Immature natural killer cell (primary cell): ENCODE results near the gene PYGL. TPM values are rescaled to one million over a fixed set of nuclear protein-coding genes. Genes with fewer than 3 reads are reported as not detected.
A peak's percentile ranks its signal among the peaks of the same experiment; 100 is the strongest.
"Not testable (repeated sequence)": the region's sequence is repeated elsewhere in the genome, so short reads cannot be mapped to it uniquely, and the experiment has no call there.

ENCODE experiments used
- DNase-seq, 3 donors: peaks; one replicate each; pipeline ENCODE4 v3.0.0; 2022; ENCODE audit warnings: mixed read lengths in 1 of 3
- H3K27ac Mint-ChIP-seq, 6 donors: one replicate each; pipeline ENCODE4 v1.8.0; 2020; ENCODE audit warnings: mixed read lengths in 6 of 6, mild to moderate bottlenecking in 5 of 6, inconsistent platforms in 4 of 6, moderate library complexity in 3 of 6
- H3K27me3 Mint-ChIP-seq, 3 donors: one replicate each; pipeline ENCODE4 v1.8.0; 2020 to 2021; ENCODE audit warnings: low read depth in 3 of 3, mild to moderate bottlenecking in 3 of 3, mixed read lengths in 3 of 3, moderate library complexity in 3 of 3, inconsistent platforms in 1 of 3
- H3K36me3 Mint-ChIP-seq, 3 donors: one replicate each; pipeline ENCODE4 v1.8.0; 2020; ENCODE audit warnings: mixed read lengths in 3 of 3, inconsistent platforms in 2 of 3, mild to moderate bottlenecking in 2 of 3
- H3K4me1 Mint-ChIP-seq, 2 donors: one replicate each; pipeline ENCODE4 v1.8.0; 2020; ENCODE audit warnings: inconsistent platforms in 2 of 2, mild to moderate bottlenecking in 2 of 2, mixed read lengths in 2 of 2, moderate library complexity in 1 of 2
- H3K4me3 Mint-ChIP-seq, 5 donors: one replicate each; pipeline ENCODE4 v1.8.0; 2020; ENCODE audit warnings: mild to moderate bottlenecking in 5 of 5, mixed read lengths in 5 of 5, inconsistent platforms in 3 of 5, moderate library complexity in 3 of 5
- H3K9me3 Mint-ChIP-seq, 6 donors: one replicate each; pipeline ENCODE4 v1.8.0; 2020; ENCODE audit warnings: mild to moderate bottlenecking in 6 of 6, mixed read lengths in 6 of 6, inconsistent platforms in 4 of 6, moderate library complexity in 3 of 6
- polyA plus RNA-seq, 3 donors: library from polyadenylated mRNA; unstranded; fragments of 300-500 nt; fragmentation: Illumina TruSeq; gene quantifications; one replicate each; pipeline ENCODE4 v1.2.3, GENCODE V29; 2021

The PYGL gene
- polyA plus RNA-seq, 3 donors from 2014 or later, result 0.50 to 2.1 TPM; not detected in 1

DNA sequence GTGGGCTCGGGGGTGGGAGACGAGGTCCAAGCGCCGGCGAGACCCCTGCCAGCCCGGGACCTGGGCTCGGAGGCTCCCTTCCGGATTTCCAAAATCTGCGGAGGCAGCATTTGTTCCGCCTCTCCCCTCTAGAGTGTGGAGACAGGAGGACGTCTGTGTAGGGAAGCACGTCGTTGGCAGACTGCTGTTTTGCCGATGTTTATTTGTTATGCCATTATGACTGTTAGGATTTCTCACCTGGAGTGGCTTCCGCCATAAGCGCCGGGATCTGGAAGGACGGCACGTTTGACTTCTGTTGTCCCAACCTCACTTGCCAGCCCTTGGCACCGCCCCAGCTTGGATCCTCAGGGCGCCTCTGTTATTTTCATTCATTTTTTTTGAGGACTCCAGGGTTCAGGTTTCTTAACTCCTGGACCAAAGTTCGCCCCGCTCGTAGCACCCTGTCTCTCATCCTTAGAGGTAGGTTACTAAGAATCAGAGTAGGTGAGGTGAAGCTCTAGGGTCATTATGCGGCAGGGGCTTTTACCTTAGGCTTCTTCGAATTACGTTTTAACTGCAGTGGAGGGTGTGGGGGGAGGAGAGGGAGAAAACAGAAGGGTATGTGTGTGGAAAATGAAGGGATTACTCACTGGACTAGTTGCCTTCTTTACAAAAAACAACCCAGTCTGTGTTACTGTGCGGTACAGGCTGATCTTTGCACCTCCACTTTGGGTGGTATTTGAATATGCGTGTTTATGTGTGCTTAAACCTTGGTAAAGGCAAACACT lies 547 bp upstream of the PYGL start:
- H3K27ac Mint-ChIP-seq, result no peak overlapping the region
- no peak for DNase-seq

DNA sequence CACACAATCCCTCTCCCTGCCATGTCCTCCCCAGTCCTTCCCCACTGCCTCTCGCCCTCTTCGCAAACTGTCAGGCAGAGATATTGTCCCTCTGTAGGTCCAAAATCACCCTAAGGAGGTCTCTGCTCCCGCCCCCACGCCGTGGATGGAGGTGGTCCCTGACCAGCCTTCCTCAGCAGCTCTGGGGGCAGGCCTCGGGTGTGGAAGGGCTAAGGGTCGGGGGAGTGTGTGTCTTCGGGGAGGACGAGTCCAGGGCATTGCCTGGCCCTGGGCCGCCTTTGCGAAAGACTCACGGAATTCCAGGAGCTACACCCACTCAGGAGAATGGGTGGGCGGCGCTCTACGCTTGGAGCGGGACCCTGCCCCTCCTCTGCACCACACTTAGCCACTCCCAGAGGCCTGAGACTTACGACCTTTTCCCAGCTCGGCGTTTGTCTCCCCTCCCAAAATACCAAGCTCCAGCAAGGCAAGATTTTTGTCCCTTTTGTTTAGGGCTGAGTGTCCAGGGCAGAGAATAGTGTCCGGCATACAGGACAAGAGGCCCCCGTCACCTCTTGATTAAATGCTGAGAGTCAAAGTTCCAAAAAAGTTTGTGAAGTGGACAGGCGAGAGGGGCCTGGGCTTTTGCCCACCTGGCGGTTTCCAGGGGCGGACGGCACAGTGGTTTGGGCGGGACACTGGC lies 881 bp downstream of the PYGL start:
- Mint-ChIP-seq H3K36me3 (no peaks in the 10 kb centered on the region), H3K27me3 (peaks cover 4 to 30% (median 14%) of the 10 kb centered on the region in 3 donors), H3K9me3 (peaks cover 0 to 3% (median 0%) of the 10 kb centered on the region in 6 donors), H3K4me3 (peak overlapping the region; percentile 65 to 77 (median 74)), H3K4me1 (peaks cover 11 to 15% of the 10 kb centered on the region in 2 donors), H3K27ac (no peak overlapping the region)
- no peak for DNase-seq

More for the DNA sequence above, 547 bp upstream of the PYGL start:
- Mint-ChIP-seq H3K9me3 (peaks cover 0 to 3% (median 0%) of the 10 kb centered on the region in 6 donors), H3K36me3 (no peaks in the 10 kb centered on the region), H3K27me3 (peaks cover 4 to 30% (median 14%) of the 10 kb centered on the region in 3 donors), H3K4me3 (peak overlapping the region; percentile 84 to 89 (median 85)), H3K4me1 (peaks cover 11 to 15% of the 10 kb centered on the region in 2 donors)

DNA sequence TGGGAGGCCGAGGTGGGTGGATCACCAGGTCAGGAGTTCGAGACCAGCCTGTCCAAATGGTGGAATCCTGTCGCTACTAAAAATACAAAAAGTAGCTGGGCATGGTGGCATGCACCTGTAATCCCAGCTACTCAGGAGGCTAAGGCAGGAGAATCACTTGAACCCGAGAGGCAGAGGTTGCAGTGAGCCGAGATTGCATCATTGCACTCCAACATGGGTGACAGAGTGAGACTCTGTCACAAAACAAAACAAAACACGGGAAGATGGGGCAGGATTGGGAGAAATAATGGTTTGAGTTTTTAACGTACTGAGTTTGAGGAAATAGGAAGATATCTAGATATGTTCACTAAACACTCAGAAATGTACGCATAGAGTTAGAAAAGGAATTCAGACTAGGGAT lies 2.6 kb downstream of the PYGL start:
- Mint-ChIP-seq H3K4me1 (peaks cover 11 to 15% of the 10 kb centered on the region in 2 donors), H3K4me3 (peak overlapping the region in 1 of 5 donors; percentile 39), H3K27me3 (peaks cover 4 to 30% (median 14%) of the 10 kb centered on the region in 3 donors)
- DNase-seq, H3K36me3 Mint-ChIP-seq, H3K9me3 Mint-ChIP-seq, H3K27ac Mint-ChIP-seq: not testable (repeated sequence)

DNA sequence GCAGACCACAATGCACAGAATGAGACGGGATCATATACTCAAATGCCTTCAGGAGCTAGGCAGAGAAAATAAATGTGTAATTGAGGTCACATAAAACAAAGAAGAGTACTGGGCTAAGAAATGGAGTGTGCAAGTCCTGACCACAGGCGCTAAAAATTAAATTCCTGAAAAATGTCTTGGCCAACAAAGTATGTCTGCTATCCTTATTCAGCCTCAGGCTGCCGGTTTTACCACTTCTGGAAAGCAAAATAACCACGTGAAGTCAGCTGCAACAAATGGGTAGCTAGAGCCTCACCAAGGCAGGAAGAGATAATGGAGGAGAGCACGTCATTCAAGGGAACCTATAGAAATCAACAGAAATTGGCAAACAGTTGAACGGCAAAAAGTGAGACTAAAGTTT lies 3.1 kb downstream of the PYGL start:
- Mint-ChIP-seq H3K36me3 (no peaks in the 10 kb centered on the region), H3K4me1 (peaks cover 11 to 15% of the 10 kb centered on the region in 2 donors), H3K4me3 (no peak overlapping the region), H3K27me3 (peaks cover 4 to 27% (median 14%) of the 10 kb centered on the region in 3 donors), H3K27ac (no peak overlapping the region), H3K9me3 (no peaks in the 10 kb centered on the region)
- DNase-seq, result no peak

DNA sequence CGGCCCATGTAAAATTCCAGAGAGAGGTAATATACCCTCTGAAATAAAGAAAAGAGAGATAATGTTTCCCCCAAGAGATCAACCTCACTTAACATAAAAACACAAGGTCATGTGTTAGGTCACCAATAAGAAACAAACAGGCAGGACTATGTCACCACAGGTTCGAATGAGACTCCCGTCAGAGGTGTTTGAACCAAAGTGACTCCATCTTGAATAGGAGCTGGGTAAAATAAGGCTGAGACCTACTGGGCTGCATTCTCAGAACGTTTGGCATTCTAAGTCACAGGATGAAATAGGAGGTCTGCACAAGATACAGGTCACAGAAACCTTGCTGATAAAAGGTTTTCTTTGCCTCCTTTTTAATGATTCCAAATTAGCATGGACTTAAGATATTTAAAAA lies 6.5 kb downstream of the PYGL start:
- no peaks in the 10 kb centered on the region for H3K9me3 Mint-ChIP-seq
- H3K4me3 Mint-ChIP-seq, result no peak overlapping the region
- no peaks in the 10 kb centered on the region for H3K36me3 Mint-ChIP-seq
- H3K4me1 Mint-ChIP-seq, result no peaks in the 10 kb centered on the region
- H3K27ac Mint-ChIP-seq, result no peak overlapping the region
- no peak for DNase-seq
- peaks cover 2 to 14% (median 7%) of the 10 kb centered on the region in 3 donors for H3K27me3 Mint-ChIP-seq

DNA sequence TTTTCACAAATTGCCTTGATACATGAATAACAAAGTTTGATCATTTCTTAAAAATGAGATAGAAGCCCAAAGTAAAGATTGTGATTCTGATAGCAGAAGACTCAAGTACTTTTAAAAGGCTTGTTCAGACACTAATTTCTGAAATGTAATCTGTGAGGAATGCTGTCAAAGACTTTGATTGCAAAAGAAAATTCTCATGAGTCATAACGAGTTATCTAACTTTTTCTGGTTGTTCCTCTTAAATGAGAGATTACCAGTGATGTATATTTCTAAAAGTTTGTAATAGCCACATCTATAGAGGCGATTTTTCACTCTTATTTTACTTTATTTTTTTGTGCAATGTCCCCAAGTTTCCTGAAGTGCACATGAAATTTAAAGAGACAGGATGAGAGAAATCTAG lies 7.0 kb downstream of the PYGL start:
- Mint-ChIP-seq H3K4me1 (no peaks in the 10 kb centered on the region), H3K4me3 (no peak overlapping the region), H3K9me3 (no peaks in the 10 kb centered on the region), H3K36me3 (no peaks in the 10 kb centered on the region), H3K27ac (no peak overlapping the region), H3K27me3 (peaks cover 5 to 10% (median 7%) of the 10 kb centered on the region in 3 donors)
- no peak for DNase-seq

DNA sequence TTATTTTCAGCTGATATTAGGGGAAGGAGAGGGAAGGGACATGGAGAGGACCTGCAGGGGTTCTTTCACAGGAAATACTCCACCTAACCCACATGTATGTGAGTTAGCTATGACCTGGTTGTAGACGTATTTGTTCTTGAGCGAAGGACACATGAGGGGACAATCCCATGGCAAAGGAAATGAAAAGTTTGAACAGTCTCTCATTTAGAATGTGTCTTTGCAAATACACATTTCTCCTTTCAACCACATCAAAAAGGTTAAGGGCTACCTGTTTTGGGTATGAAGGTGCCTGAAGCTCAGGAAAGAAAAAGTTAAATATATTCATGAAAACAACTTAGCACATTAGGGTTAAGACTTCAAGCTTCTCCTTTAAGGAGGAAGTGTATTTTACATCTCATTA lies 7.4 kb downstream of the PYGL start:
- DNase-seq, result no peak
- peaks cover 5 to 12% (median 6%) of the 10 kb centered on the region in 3 donors for H3K27me3 Mint-ChIP-seq
- H3K9me3 Mint-ChIP-seq, result no peaks in the 10 kb centered on the region
- no peak overlapping the region for H3K27ac Mint-ChIP-seq
- no peaks in the 10 kb centered on the region for H3K4me1 Mint-ChIP-seq
- no peaks in the 10 kb centered on the region for H3K36me3 Mint-ChIP-seq
- no peak overlapping the region for H3K4me3 Mint-ChIP-seq

DNA sequence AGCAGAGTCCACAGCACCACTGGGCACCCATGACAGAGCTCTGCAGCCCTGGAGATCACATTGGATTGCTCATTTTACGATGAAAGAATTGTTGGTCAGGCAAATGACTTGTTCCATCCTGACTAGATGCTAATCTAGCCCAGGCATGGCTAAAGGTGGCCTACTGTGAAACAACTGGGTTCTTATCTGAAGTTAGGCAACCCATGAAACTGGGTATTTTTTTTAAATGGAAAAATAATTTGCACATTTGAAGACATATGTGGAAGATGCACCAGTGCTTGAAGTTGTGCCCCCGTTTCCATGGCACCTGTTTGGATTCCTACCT lies 8.3 kb downstream of the PYGL start:
- H3K4me1 Mint-ChIP-seq, result no peaks in the 10 kb centered on the region
- H3K27me3 Mint-ChIP-seq, result peaks cover 2 to 4% (median 4%) of the 10 kb centered on the region in 3 donors
- DNase-seq, result no peak
- H3K27ac Mint-ChIP-seq, result no peak overlapping the region
- H3K4me3 Mint-ChIP-seq, result no peak overlapping the region
- H3K36me3 Mint-ChIP-seq, result no peaks in the 10 kb centered on the region
- H3K9me3 Mint-ChIP-seq, result no peaks in the 10 kb centered on the region

DNA sequence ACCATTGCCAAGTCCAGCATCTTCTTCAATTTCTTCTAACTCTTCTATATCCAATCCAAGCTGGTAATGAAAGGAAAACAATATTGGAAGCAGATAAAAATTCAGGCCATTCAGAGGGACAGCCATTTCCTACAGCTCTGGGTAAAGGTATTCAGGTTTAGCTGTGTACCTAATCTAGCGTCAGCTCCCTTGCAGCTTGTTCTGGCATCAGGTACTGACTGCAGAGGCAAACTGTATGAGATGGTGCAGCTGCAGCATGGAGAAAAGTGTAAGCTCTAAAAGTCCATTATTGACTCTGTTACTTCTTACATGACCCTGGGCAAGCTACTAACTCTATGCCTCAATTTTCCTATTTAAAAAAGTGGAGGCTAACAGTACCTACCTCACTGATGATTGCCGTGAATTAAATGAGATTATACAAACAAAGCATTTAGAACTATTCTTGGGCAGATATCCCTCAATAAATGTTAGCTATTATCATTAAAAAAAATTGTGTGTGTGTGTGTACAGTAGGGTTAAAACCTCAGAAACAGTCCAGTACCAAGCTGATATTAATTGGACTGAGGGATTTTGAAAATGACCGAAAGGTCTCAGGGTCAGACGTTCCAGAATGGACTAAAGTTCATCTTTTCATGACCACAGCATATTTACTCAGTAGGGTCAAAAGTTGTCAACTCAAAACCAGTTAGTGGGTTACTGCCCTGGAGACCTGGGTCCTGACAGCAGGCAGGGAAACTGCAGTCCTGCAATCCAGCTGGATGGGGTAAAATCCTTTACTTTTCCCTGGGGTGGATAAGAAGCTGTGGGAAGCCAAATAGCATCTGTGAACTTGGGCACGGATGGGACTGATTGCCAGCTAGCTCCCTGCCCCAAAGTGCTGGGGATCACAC lies 8.9 kb downstream of the PYGL start:
- no peaks in the 10 kb centered on the region for H3K9me3 Mint-ChIP-seq
- no peak for DNase-seq
- H3K27ac Mint-ChIP-seq, result no peak overlapping the region
- H3K36me3 Mint-ChIP-seq, result no peaks in the 10 kb centered on the region
- H3K4me1 Mint-ChIP-seq, result no peaks in the 10 kb centered on the region
- H3K4me3 Mint-ChIP-seq, result no peak overlapping the region
- H3K27me3 Mint-ChIP-seq, result peaks cover 0 to 3% (median 3%) of the 10 kb centered on the region in 3 donors

DNA sequence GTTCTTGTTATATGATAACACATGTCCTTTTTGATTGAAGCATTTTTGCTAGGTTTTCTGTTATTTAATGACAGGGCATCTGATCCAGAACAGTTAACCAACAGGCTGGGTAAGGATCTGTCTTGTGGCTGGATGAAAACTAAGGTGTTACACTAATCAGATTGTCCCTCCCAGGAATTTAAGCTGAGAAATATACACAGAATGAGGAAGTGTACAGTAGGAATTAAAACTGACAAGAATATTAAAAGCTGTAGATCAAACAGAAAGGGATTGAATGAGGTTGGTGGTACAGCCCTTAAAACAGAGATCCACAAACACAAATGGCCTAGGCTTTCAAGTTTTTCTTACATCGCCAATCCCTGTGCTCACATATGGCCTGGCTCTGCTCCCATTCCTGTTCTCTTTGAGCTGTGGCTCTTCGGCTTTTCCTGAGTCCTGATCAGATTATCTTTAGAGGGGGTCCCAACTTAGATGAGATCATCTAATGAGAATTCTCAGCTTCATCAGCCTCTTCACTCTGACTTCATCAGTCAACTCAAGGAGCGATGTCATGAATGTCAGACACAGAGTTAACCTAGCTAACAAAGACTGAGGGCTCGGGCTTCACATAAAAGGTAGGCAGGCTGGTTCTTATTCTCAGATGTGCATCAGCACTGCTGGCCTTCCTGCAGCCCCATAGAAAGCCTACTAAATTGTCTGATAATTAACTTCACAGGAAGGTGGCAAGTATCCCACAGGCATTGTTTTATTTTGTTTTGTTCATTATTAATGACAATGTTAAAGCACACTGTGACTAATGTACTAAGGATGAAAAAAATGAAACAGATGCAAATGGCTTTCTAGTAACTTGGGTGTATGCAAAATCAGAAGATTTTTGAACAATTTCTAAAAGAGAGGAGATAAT lies 11.4 kb downstream of the PYGL start:
- Mint-ChIP-seq H3K27ac (no peak overlapping the region), H3K4me3 (no peak overlapping the region), H3K27me3 (peaks cover 0 to 4% (median 3%) of the 10 kb centered on the region in 3 donors), H3K36me3 (no peaks in the 10 kb centered on the region), H3K4me1 (no peaks in the 10 kb centered on the region), H3K9me3 (no peaks in the 10 kb centered on the region)
- no peak for DNase-seq

DNA sequence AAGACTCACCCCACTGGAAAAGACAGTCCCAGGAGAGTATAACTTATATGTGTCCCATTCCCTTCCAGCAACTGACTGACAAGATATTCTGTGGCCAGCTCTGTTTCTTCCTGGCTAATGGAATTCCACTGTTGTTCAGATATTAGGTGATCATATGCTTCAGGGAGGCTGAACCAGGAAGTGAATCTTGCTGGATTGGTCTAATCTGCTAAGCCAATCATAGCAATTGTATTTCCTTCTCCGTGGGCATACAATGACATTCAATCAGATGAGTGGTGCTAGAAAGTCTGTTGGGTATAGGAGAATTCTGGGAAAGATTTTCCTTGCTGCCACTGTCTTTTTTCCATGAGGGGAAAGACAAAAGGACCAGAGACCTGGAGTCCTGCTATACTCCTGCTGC lies 12.1 kb downstream of the PYGL start:
- no peak overlapping the region for H3K4me3 Mint-ChIP-seq

DNA sequence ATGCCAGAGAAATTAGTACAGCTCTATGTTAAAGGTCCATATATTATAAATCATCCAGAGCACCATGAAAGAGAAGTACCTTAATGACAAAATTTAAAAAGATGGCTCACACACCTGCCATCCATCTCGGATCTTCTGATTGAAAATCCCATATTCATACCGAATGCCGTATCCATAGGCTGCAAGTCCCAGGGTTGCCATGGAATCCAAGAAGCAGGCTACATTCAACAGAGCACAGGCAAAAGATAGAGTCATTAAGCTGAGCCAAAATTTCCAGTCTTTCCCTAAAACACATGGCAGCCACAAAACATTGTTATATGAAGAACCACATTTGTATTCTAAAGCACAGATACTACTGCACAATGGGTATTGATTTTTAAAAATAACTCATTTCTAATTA lies 12.7 kb downstream of the PYGL start:
- DNase-seq, result no peak
- Mint-ChIP-seq H3K27me3 (peaks cover 0 to 4% (median 3%) of the 10 kb centered on the region in 3 donors), H3K4me1 (no peaks in the 10 kb centered on the region), H3K36me3 (no peaks in the 10 kb centered on the region), H3K27ac (no peak overlapping the region), H3K9me3 (no peaks in the 10 kb centered on the region), H3K4me3 (no peak overlapping the region)

More for the DNA sequence above, 12.1 kb downstream of the PYGL start:
- Mint-ChIP-seq H3K27ac (no peak overlapping the region), H3K27me3 (peaks cover 0 to 4% (median 3%) of the 10 kb centered on the region in 3 donors), H3K36me3 (no peaks in the 10 kb centered on the region), H3K9me3 (no peaks in the 10 kb centered on the region), H3K4me1 (no peaks in the 10 kb centered on the region)
- no peak for DNase-seq

DNA sequence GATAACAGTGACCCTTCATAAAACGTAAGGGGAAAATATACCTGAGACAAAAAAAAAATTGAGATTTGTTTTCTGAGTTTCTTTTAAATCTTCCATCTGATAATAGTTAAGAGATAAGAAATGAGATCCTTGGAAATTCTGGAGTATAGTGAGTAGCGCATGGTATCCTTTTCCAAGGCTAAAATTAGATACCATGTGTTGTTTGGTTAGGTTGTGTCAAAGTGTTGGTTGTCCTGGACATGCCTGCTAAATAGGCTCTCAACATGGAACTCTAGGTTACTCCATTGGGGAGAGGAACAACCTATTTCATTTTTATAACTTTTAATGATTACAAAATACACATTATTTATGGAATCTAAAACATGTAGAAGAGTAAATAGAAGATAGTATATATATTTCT lies 14.8 kb downstream of the PYGL start:
- Mint-ChIP-seq H3K4me3 (no peak overlapping the region), H3K27ac (no peak overlapping the region), H3K36me3 (no peaks in the 10 kb centered on the region), H3K27me3 (peaks cover 0 to 4% (median 4%) of the 10 kb centered on the region in 3 donors), H3K4me1 (no peaks in the 10 kb centered on the region), H3K9me3 (no peaks in the 10 kb centered on the region)
- DNase-seq, result no peak
